Heart right ventricle (tissue), 16 donors: ENCODE measurements around the gene EPC2. TPM values are rescaled to one million over a fixed set of nuclear protein-coding genes. Genes with fewer than 3 reads are reported as not detected.

Source experiments
- ATAC-seq, 8 donors: fragments of 200-7000 bp; cut with Tn5 transposase; one replicate each; pipeline ENCODE4 v1.9.1; 2020; ENCODE audit warnings: mild to moderate bottlenecking in 8 of 8, moderate library complexity in 8 of 8, moderate number of reproducible peaks in 1 of 8
- DNase-seq, 2 donors: peaks; one replicate each; pipeline ENCODE4 v3.0.0-alpha.2; 2020
- H3K27ac ChIP-seq, 10 donors: fragments of 200-600 bp; sonication (generic) in 2 of 10; one replicate each; pipeline versions ENCODE4 v1.5.0 to v1.8.0; 2020 to 2022; ENCODE audit warnings: mild to moderate bottlenecking in 3 of 10
- H3K27me3 ChIP-seq, 7 donors: fragments of 200-600 bp; one replicate each; pipeline ENCODE4 v1.8.0; 2021 to 2022; ENCODE audit warnings: mild to moderate bottlenecking in 2 of 7
- H3K36me3 ChIP-seq, 9 donors: fragments of 200-600 bp; sonication (generic) in 1 of 9; one replicate each; pipeline versions ENCODE4 v1.5.0 to v1.8.0; 2020 to 2022; ENCODE audit warnings: mild to moderate bottlenecking in 2 of 9
- H3K4me1 ChIP-seq, 9 donors: fragments of 200-600 bp; sonication (generic) in 1 of 9; one replicate each; pipeline versions ENCODE4 v1.5.0 to v1.8.0; 2020 to 2022; ENCODE audit warnings: mild to moderate bottlenecking in 4 of 9
- H3K4me3 ChIP-seq, 10 donors: fragments of 200-600 bp; sonication (generic) in 2 of 10; one replicate each; pipeline versions ENCODE4 v1.5.0 to v1.8.0; 2020 to 2022; ENCODE audit warnings: mild to moderate bottlenecking in 7 of 10, moderate library complexity in 2 of 10
- H3K9me3 ChIP-seq, 11 donors: fragments of 200-600 bp in 10 of 11; sonication (generic) in 2 of 11; one replicate each; pipeline versions ENCODE4 v1.5.0 to v1.8.0; 2013 to 2022; ENCODE audit warnings: mild to moderate bottlenecking in 2 of 11, control low read depth in 1 of 11, moderate library complexity in 1 of 11
- CTCF ChIP-seq, 9 donors: fragments of 200-600 bp; sonication (generic) in 2 of 9; IDR thresholded peaks; one replicate each; pipeline versions ENCODE4 v1.5.0 to v1.8.0; 2021 to 2022; ENCODE audit warnings: antibody characterized with exemption in 9 of 9, mild to moderate bottlenecking in 5 of 9, moderate library complexity in 1 of 9
- WGBS, 2 donors: extraction: QIAGEN DNeasy Blood & Tissue Kit; methylation state at CpG; one replicate each; pipeline ENCODE4 v1.1.7; 2013; ENCODE audit warnings: inconsistent platforms in 1 of 2; 5-methylcytosine and 5-hydroxymethylcytosine counted together
- intact Hi-C, 10 donors: fragments of 100-400 bp; cut with DNase I; formaldehyde crosslinking; loops; one replicate each; pipeline versions ENCODE4 v1.11.1 to v1.14.2; 2022
- polyA plus RNA-seq, 2 donors: library from polyadenylated mRNA; stranded (reverse); fragments of 200-250 nt; gene quantifications; one replicate each; pipeline ENCODE4 v1.2.3, GENCODE V29; 2013
- total RNA-seq, 10 donors: library from RNA; stranded (reverse); fragmentation: NEBNext Ultra II Directional in 3 of 10; extraction: Animal tissue kit (Norgen Biotek cat#: 25700) in 3 of 10; gene quantifications; one replicate each; pipeline versions ENCODE4 v1.2.1 to v1.2.4, GENCODE V29; 2021 to 2023
- donor health status: Arrhythmogenic right ventricular cardiomyopathy.
- donor health status: ischemic (EF 13 %, LVEDD 7.1; RV severe dilation, severe dysfunction).
- donor health status: healthy with polysubstance abuse.
- donor health status: DM: no; HTN: yes; CAD: no.
- donor health status: DM: no; HTN: no; CAD: no.
- donor health status: ischemic (EF 25% LVEDD 6.9; RV normal size, moderate dysfunction).
- donor health status: ischemic (EF 25% LVEDD 5.7; RV mildly dilated, moderate dysfunction).
- donor health status: healthy.
- donor health status: DM: yes; HTN: yes; CAD: no.
- donor health status: Ischemic cardiomyopathy.
- donor health status: ischemic (EF 35%, LVEDD 5.7; RV mildly dilated, moderate dysfunction).
- donor health status: nonischemic (EF 11% LVEDD 7.7; RV severe dilation, severe dysfunction).
- donor health status: DM: yes; HTN: yes; CAD: no.
- donor health status: PGD.
- donor health status: ischemic (EF 29% LVEDD 5.4; RV normal size, mild dysfunction).
- donor health status: nonischemic (EF 23%, LVEDD 6.1; RV moderate dilation, normal function).

EPC2 gene
- total and polyA plus RNA-seq, 12 donors, result 5.5 to 28.8 (median 20.9) TPM

GRCh38 chr2:148737742-148738141, 93.2 kb downstream of the EPC2 start:
- WGBS, 2 donors, result 95 to 97% methylated on average over 5 of the region's 5 CpGs

GRCh38 chr2:148739454-148740105, 95.0 kb downstream of the EPC2 start:
- WGBS, 2 donors, result 77 to 87% methylated on average over 2 of the region's 2 CpGs
- H3K27ac ChIP-seq, result no peak overlapping the region

More at GRCh38 chr2:148737742-148738141, 93.2 kb downstream of the EPC2 start:
- DNase-seq, result no peak
- intact Hi-C loops, result no loop called here
- Histone ChIP-seq H3K27ac (no peak overlapping the region), H3K4me1 (peaks cover 0 to 23% (median 2%) of the 10 kb centered on the region in 9 donors), H3K9me3 (no peaks in the 10 kb centered on the region), H3K36me3 (no peaks in the 10 kb centered on the region), H3K4me3 (no peak overlapping the region), H3K27me3 (no peaks in the 10 kb centered on the region)
- TF ChIP-seq CTCF (IDR thresholded peaks at IDR 0.05), result no peak
- no peak for ATAC-seq

GRCh38 chr2:148742373-148742772, 97.8 kb downstream of the EPC2 start:
- Histone ChIP-seq H3K27ac (no peak overlapping the region), H3K27me3 (no peaks in the 10 kb centered on the region), H3K4me1 (peaks cover 0 to 35% (median 2%) of the 10 kb centered on the region in 9 donors), H3K4me3 (no peak overlapping the region), H3K9me3 (no peaks in the 10 kb centered on the region), H3K36me3 (peaks cover 0 to 5% (median 0%) of the 10 kb centered on the region in 9 donors)
- TF ChIP-seq CTCF (IDR thresholded peaks at IDR 0.05), result no peak
- 94 to 97% methylated on average over 4 of the region's 4 CpGs for WGBS, 2 donors
- intact Hi-C loops, result no loop called here
- no peak for ATAC-seq
- no peak for DNase-seq

More at GRCh38 chr2:148739454-148740105, 95.0 kb downstream of the EPC2 start:
- Histone ChIP-seq H3K4me1 (peaks cover 0 to 35% (median 2%) of the 10 kb centered on the region in 9 donors), H3K36me3 (peaks cover 0 to 5% (median 0%) of the 10 kb centered on the region in 9 donors), H3K9me3 (no peaks in the 10 kb centered on the region), H3K27me3 (no peaks in the 10 kb centered on the region), H3K4me3 (no peak overlapping the region)
- ATAC-seq (no peak), DNase-seq (no peak)
- intact Hi-C loops, result no loop called here
- no peak for TF ChIP-seq CTCF (IDR thresholded peaks at IDR 0.05)

GRCh38 chr2:148745151-148745851, 100.8 kb downstream of the EPC2 start:
- H3K4me3 ChIP-seq, result no peak overlapping the region
- no peaks in the 10 kb centered on the region for H3K27me3 ChIP-seq
- intact Hi-C loops, result no loop called here
- peaks cover 0 to 11% (median 0%) of the 10 kb centered on the region in 9 donors for H3K36me3 ChIP-seq
- ATAC-seq (no peak), DNase-seq (no peak)
- H3K4me1 ChIP-seq, result peaks cover 0 to 32% (median 2%) of the 10 kb centered on the region in 9 donors
- no peak overlapping the region for H3K27ac ChIP-seq
- no peak for TF ChIP-seq CTCF (IDR thresholded peaks at IDR 0.05)
- WGBS, 2 donors, result 92 to 93% methylated on average over 3 of the region's 3 CpGs
- H3K9me3 ChIP-seq, result no peaks in the 10 kb centered on the region
